ENCODE results near the gene SLC35F1.

Gene SLC35F1

DNA sequence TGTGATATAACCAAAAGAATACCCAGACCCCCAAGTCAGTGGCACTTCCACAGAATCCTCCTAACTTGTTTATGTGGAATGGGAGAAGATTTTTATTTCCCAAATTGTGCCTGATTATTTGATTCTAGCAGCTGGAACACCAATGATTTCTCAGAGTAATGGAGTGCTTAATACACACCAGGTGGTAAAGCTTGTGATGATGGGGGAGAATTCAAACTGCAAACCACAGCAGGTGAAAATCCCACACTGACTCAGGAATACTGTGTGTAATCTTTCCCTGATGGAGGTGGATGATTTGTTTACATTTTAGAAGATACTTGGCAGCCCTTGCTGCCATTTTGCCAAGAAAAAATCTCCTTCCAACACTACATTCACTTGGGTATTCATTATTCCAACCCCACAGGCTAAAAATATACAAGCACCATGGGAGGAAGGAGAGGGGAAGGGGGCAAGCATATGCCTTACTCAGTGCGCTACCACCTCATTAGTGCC lies 428.3 kb downstream of the SLC35F1 start:
- no peaks in the 10 kb centered on the region for H3K36me3 ChIP-seq (replicated peaks; ENCODE audit: low read depth, low read length)
- no peaks in the 10 kb centered on the region for H3K79me2 ChIP-seq (ENCODE audit: low read length)
- H3K4me3 ChIP-seq (ENCODE audit: low read length), result no peak overlapping the region
- H3K27me3 ChIP-seq (ENCODE audit: low read depth, low read length), result no peaks in the 10 kb centered on the region
- no peak for TF ChIP-seq EZH2phosphoT487 (IDR thresholded peaks at IDR 0.05; ENCODE audit: low read depth)
- TF ChIP-seq, protein P1, sequence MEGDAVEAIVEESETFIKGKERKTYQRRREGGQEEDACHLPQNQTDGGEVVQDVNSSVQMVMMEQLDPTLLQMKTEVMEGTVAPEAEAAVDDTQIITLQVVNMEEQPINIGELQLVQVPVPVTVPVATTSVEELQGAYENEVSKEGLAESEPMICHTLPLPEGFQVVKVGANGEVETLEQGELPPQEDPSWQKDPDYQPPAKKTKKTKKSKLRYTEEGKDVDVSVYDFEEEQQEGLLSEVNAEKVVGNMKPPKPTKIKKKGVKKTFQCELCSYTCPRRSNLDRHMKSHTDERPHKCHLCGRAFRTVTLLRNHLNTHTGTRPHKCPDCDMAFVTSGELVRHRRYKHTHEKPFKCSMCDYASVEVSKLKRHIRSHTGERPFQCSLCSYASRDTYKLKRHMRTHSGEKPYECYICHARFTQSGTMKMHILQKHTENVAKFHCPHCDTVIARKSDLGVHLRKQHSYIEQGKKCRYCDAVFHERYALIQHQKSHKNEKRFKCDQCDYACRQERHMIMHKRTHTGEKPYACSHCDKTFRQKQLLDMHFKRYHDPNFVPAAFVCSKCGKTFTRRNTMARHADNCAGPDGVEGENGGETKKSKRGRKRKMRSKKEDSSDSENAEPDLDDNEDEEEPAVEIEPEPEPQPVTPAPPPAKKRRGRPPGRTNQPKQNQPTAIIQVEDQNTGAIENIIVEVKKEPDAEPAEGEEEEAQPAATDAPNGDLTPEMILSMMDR (IDR thresholded peaks at IDR 0.05; ENCODE audit: low read depth, low read length), result no peak
- H3K27ac ChIP-seq (ENCODE audit: low read length), result no peak overlapping the region
- no peak overlapping the region for H3K9ac ChIP-seq (ENCODE audit: low read length)
- H3K9me3 ChIP-seq (ENCODE audit: insufficient read depth, low read length), result no peaks in the 10 kb centered on the region
- H4K20me1 ChIP-seq (ENCODE audit: insufficient read depth, low read length), result no peaks in the 10 kb centered on the region
- H3K4me2 ChIP-seq (ENCODE audit: low read length), result no peak overlapping the region
- H2AFZ ChIP-seq (ENCODE audit: low read depth, low read length), result no peak overlapping the region
- no peaks in the 10 kb centered on the region for H3K4me1 ChIP-seq (ENCODE audit: low read length)

DNA sequence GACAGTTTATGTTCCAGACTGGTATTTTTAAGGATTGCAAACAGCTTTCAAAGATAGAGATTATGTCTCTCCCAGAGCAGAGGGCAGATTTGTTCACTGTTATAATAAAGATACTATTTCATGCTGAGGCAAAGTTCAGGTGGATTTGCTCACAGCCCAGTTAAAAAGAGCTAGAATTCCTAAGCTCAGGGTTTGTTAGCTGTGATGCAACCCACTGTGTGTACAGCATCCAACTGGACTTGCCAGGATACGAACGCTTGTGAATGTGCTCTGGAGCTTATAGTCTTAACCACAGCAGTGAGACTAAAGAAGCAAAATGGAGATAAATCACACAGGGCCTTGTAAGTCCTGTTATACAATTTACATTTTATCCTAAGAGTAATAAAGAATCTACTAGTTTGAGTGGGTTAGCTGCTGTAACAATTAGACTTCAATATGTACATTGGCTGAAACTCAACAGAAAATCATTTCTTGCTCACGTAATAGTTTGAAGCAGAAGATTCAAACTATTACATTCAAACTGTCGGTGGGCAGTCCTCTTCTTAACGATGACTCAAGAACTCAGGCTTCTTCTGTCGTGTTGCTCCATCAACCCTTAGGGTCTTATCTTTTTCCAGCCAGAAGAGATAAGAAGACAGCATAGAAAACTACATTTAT lies 437.1 kb downstream of the SLC35F1 start:
- H3K4me3 ChIP-seq (ENCODE audit: low read length), result no peak overlapping the region
- H3K9me3 ChIP-seq (ENCODE audit: insufficient read depth, low read length), result no peaks in the 10 kb centered on the region
- no peak overlapping the region for H2AFZ ChIP-seq (ENCODE audit: low read depth, low read length)
- no peaks in the 10 kb centered on the region for H3K79me2 ChIP-seq (ENCODE audit: low read length)
- no peak overlapping the region for H3K9ac ChIP-seq (ENCODE audit: low read length)
- no peaks in the 10 kb centered on the region for H3K36me3 ChIP-seq (replicated peaks; ENCODE audit: low read depth, low read length)
- H4K20me1 ChIP-seq (ENCODE audit: insufficient read depth, low read length), result no peaks in the 10 kb centered on the region
- H3K4me2 ChIP-seq (ENCODE audit: low read length), result no peak overlapping the region
- H3K4me1 ChIP-seq (ENCODE audit: low read length), result 0 out of 2 replicates have a peak, but pooled peaks cover 2% of the 10 kb centered on the region
- H3K27me3 ChIP-seq (ENCODE audit: low read depth, low read length), result no peaks in the 10 kb centered on the region
- TF ChIP-seq, protein P1 (IDR thresholded peaks at IDR 0.05; ENCODE audit: low read depth, low read length), result no peak
- TF ChIP-seq EZH2phosphoT487 (IDR thresholded peaks at IDR 0.05; ENCODE audit: low read depth), result no peak
- H3K27ac ChIP-seq (ENCODE audit: low read length), result no peak overlapping the region

DNA sequence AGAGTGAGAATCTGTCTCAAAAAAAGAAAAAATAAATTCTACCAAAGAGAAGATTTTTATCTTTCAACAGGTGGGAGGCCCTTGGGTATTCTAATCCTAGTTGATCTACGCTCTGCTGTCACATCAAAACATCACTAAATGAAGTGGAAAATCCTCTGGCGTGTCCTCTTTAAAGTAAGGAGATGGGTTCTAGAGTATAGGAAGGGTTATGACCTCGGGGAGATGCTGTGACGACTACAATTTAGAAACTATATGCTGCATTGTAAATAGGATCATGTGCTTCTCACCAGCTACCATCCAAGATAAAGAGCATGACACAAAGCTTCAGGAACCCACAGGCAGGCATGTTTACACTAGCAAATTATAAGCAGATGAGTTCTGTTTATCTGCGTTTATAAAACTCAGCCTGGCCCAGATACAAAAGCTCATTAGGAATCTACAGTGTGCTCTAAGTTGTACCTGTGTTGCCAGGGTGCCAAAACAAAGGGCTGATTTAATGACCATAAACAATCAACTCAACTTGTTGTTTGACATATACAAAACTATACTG lies 443.9 kb downstream of the SLC35F1 start:
- Histone ChIP-seq H4K20me1 (ENCODE audit: insufficient read depth, low read length) (peaks cover 6% of the 10 kb centered on the region; the same call in 1 of the 2 replicates), H3K4me3 (ENCODE audit: low read length) (no peak overlapping the region), H3K79me2 (ENCODE audit: low read length) (no peaks in the 10 kb centered on the region), H3K36me3 (replicated peaks; ENCODE audit: low read depth, low read length) (no peaks in the 10 kb centered on the region), H3K27ac (ENCODE audit: low read length) (no peak overlapping the region), H3K4me1 (ENCODE audit: low read length) (peaks cover 12% of the 10 kb centered on the region), H2AFZ (ENCODE audit: low read depth, low read length) (no peak overlapping the region), H3K4me2 (ENCODE audit: low read length) (no peak overlapping the region), H3K27me3 (ENCODE audit: low read depth, low read length) (peaks cover 36% of the 10 kb centered on the region), H3K9ac (ENCODE audit: low read length) (no peak overlapping the region), H3K9me3 (ENCODE audit: insufficient read depth, low read length) (no peaks in the 10 kb centered on the region)
- TF ChIP-seq, protein P1 (IDR thresholded peaks at IDR 0.05; ENCODE audit: low read depth, low read length), result no peak
- no peak for TF ChIP-seq EZH2phosphoT487 (IDR thresholded peaks at IDR 0.05; ENCODE audit: low read depth)

DNA sequence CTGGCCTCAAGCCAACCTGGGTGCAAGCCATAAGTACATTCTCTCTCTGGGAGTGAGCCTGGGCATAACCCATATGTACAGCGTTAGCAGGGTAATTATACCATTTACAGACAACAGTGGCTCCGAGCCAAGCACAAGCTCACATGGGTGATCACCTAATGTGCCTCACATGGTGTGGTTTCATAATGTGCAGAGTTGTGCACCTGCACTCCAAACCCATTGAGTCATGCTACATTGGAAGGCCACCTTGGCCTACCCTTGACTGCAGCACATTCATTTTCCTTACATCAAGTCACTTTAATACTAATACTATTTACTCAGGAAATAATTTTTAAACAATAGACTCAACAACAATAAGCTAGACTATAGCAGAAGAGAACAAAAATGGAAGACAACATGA lies 446.5 kb downstream of the SLC35F1 start:
- H3K9me3 ChIP-seq (ENCODE audit: insufficient read depth, low read length), result no peaks in the 10 kb centered on the region
- no peaks in the 10 kb centered on the region for H3K79me2 ChIP-seq (ENCODE audit: low read length)
- H3K27me3 ChIP-seq (ENCODE audit: low read depth, low read length), result peaks cover 53% of the 10 kb centered on the region
- peaks cover 6% of the 10 kb centered on the region; the same call in 1 of the 2 replicates for H4K20me1 ChIP-seq (ENCODE audit: insufficient read depth, low read length)
- H3K4me1 ChIP-seq (ENCODE audit: low read length), result peaks cover 10% of the 10 kb centered on the region
- no peak for TF ChIP-seq EZH2phosphoT487 (IDR thresholded peaks at IDR 0.05; ENCODE audit: low read depth)
- TF ChIP-seq, protein P1 (IDR thresholded peaks at IDR 0.05; ENCODE audit: low read depth, low read length), result no peak
- H3K4me3 ChIP-seq (ENCODE audit: low read length), result no peak overlapping the region
- H3K4me2 ChIP-seq (ENCODE audit: low read length), result no peak overlapping the region
- no peak overlapping the region for H3K27ac ChIP-seq (ENCODE audit: low read length)
- no peaks in the 10 kb centered on the region for H3K36me3 ChIP-seq (replicated peaks; ENCODE audit: low read depth, low read length)
- H2AFZ ChIP-seq (ENCODE audit: low read depth, low read length), result no peak overlapping the region
- H3K9ac ChIP-seq (ENCODE audit: low read length), result no peak overlapping the region
